MCF 10A (cell line): ENCODE data around the gene ALOX5. TPM values are rescaled to one million over a fixed set of nuclear protein-coding genes. Genes with fewer than 3 reads are reported as not detected.
"Not testable (repeated sequence)": the region's sequence is repeated elsewhere in the genome, so short reads cannot be mapped to it uniquely, and the experiment has no call there.

Experiments used
- BruUV-seq: library from RNA; stranded (reverse); fragments of 400-500 nt; replicated peaks from 2 replicates; lab custom pipeline; 2021; lab: Mats Ljungman, UMichigan
- CTCF ChIA-PET: fragments of 300-600 bp; sonication (Branson Sonifier 250); formaldehyde crosslinking; extraction: SDS; loops from one replicate; lab custom pipeline; 2021; ENCODE audit warnings: antibody characterized with exemption, inconsistent platforms; lab: Yijun Ruan, JAX
- POLR2A ChIA-PET: fragments of 300-600, 350-650 bp; sonication (Branson Sonifier 250); formaldehyde crosslinking; extraction: SDS; loops from one replicate; lab custom pipeline; 2020; ENCODE audit warnings: antibody characterized with exemption, inconsistent platforms; lab: Yijun Ruan, JAX
- DNase-seq: peaks from one replicate; pipeline ENCODE4 v3.0.0-alpha.2; 2018; ENCODE audit not compliant: unreplicated experiment
- H3K27ac Mint-ChIP-seq: one replicate; pipeline ENCODE4 v1.8.0; 2022; ENCODE audit warnings: mild to moderate bottlenecking, low read depth, mixed read lengths; ENCODE audit not compliant: unreplicated experiment
- H3K27me3 Mint-ChIP-seq: one replicate; pipeline ENCODE4 v1.8.0; 2022; ENCODE audit warnings: mixed read lengths; ENCODE audit not compliant: insufficient read depth, unreplicated experiment
- H3K36me3 Mint-ChIP-seq: one replicate; pipeline ENCODE4 v1.8.0; 2022; ENCODE audit warnings: mild to moderate bottlenecking, moderate library complexity, mixed read lengths; ENCODE audit not compliant: insufficient read depth, unreplicated experiment
- H3K4me1 Mint-ChIP-seq: one replicate; pipeline ENCODE4 v1.8.0; 2022; ENCODE audit warnings: mixed read lengths; ENCODE audit not compliant: insufficient read depth, unreplicated experiment
- H3K4me3 Mint-ChIP-seq: one replicate; pipeline ENCODE4 v1.8.0; 2022; ENCODE audit warnings: mild to moderate bottlenecking, moderate library complexity, mixed read lengths; ENCODE audit not compliant: unreplicated experiment
- H3K9me3 Mint-ChIP-seq: one replicate; pipeline ENCODE4 v1.8.0; 2022; ENCODE audit warnings: mixed read lengths; ENCODE audit not compliant: unreplicated experiment
- CTCF ChIP-seq: fragments of 200-600 bp; IDR thresholded peaks from one replicate; pipeline ENCODE4 v1.8.0; 2022; ENCODE audit warnings: antibody characterized with exemption, mild to moderate bottlenecking; ENCODE audit not compliant: unreplicated experiment
- intact Hi-C: fragments of 100-400 bp; cut with micrococcal nuclease; formaldehyde crosslinking; loops from 2 replicates; pipeline ENCODE4 v1.14.1; 2022
- total RNA-seq: library from RNA; stranded (reverse); gene quantifications from 2 replicates; pipeline ENCODE4 v1.2.3, GENCODE V29; 2022

ALOX5 gene
- total RNA-seq, 1 experiment from 2014 or later = not detected

GRCh38 chr10:45346652-45347335 lies 27.2 kb upstream of the ALOX5 start:
- H3K36me3 Mint-ChIP-seq, DNase-seq, BruUV-seq, H3K4me1 Mint-ChIP-seq, H3K9me3 Mint-ChIP-seq, H3K27ac Mint-ChIP-seq, POLR2A ChIA-PET, H3K4me3 Mint-ChIP-seq, H3K27me3 Mint-ChIP-seq, CTCF ChIA-PET, intact Hi-C loops: not testable (repeated sequence)

GRCh38 chr10:45347464-45347863 lies 26.6 kb upstream of the ALOX5 start:
- DNase-seq, H3K27ac Mint-ChIP-seq, H3K4me1 Mint-ChIP-seq, H3K36me3 Mint-ChIP-seq, intact Hi-C loops, POLR2A ChIA-PET, BruUV-seq, H3K4me3 Mint-ChIP-seq, H3K9me3 Mint-ChIP-seq, CTCF ChIA-PET, H3K27me3 Mint-ChIP-seq: not testable (repeated sequence)

GRCh38 chr10:45348196-45348765 lies 25.7 kb upstream of the ALOX5 start:
- H3K27me3 Mint-ChIP-seq, H3K36me3 Mint-ChIP-seq, intact Hi-C loops, DNase-seq, H3K27ac Mint-ChIP-seq, H3K4me1 Mint-ChIP-seq, H3K4me3 Mint-ChIP-seq, POLR2A ChIA-PET, H3K9me3 Mint-ChIP-seq, CTCF ChIA-PET, BruUV-seq: not testable (repeated sequence)

- TF ChIP-seq CTCF = no peak
- peaks cover 34% of the 10 kb centered on the region for H3K27me3 Mint-ChIP-seq
- no peaks in the 10 kb centered on the region for H3K36me3 Mint-ChIP-seq
- H3K27ac Mint-ChIP-seq = no peak overlapping the region
- POLR2A ChIA-PET = no interaction called here
- no TSS peak for BruUV-seq
- H3K4me1 Mint-ChIP-seq = no peaks in the 10 kb centered on the region
- CTCF ChIA-PET = interaction anchor here (1.2 kb wide), 1 partner anchor 118 kb away, joined by 4 read pairs; no protein-coding TSS in a partner anchor
- DNase-seq = no peak
- no peaks in the 10 kb centered on the region for H3K9me3 Mint-ChIP-seq
- intact Hi-C loops = no loop called here
- H3K4me3 Mint-ChIP-seq = no peak overlapping the region
These were observed 20.8 kb upstream of the ALOX5 start for GRCh38 chr10:45353186-45353585.

GRCh38 chr10:45354261-45354660 lies 19.8 kb upstream of the ALOX5 start:
- no peak for DNase-seq
- POLR2A ChIA-PET = interaction anchor here (0.6 kb wide), 1 partner anchor 161 kb away, joined by 3 read pairs; no protein-coding TSS in a partner anchor
- intact Hi-C loops = no loop called here
- no TSS peak for BruUV-seq
- peaks cover 34% of the 10 kb centered on the region for H3K27me3 Mint-ChIP-seq
- no peak for TF ChIP-seq CTCF
- CTCF ChIA-PET = interaction anchor here (1.2 kb wide), 1 partner anchor 119 kb away, joined by 4 read pairs; no protein-coding TSS in a partner anchor
- no peaks in the 10 kb centered on the region for H3K9me3 Mint-ChIP-seq
- H3K27ac Mint-ChIP-seq = no peak overlapping the region
- H3K4me1 Mint-ChIP-seq = no peaks in the 10 kb centered on the region
- H3K4me3 Mint-ChIP-seq = no peak overlapping the region
- H3K36me3 Mint-ChIP-seq = no peaks in the 10 kb centered on the region
